Adrenal gland (tissue), 12 donors: ENCODE results near the gene LAMTOR5. TPM values are rescaled to one million over a fixed set of nuclear protein-coding genes. Genes with fewer than 3 reads are reported as not detected.

Source experiments
- DNase-seq, 7 donors: peaks; one replicate each; pipeline ENCODE4 v3.0.0-alpha.2; 2019 to 2020
- H3K27ac ChIP-seq, 5 donors: fragments of 200-600 bp; sonication (generic) in 4 of 5; 1 replicate in 3 of 5; 2 replicates in 2 of 5; pipeline versions ENCODE4 v1.5.1 to v1.8.0; 2016 to 2020; ENCODE audit warnings: mild to moderate bottlenecking in 1 of 5
- H3K27me3 ChIP-seq: fragments of 200-600 bp; 2 replicates; pipeline ENCODE4 v1.8.0; 2021
- H3K36me3 ChIP-seq, 2 donors: fragments of 200-600 bp; replicated peaks in 1 of 2; 1 replicate in 1 of 2; 2 replicates in 1 of 2; pipeline versions ENCODE4 v1.5.1 to v1.8.0; 2018 to 2022
- H3K4me1 ChIP-seq, 2 donors: fragments of 200-600 bp; replicated peaks in 1 of 2; 1 replicate in 1 of 2; 2 replicates in 1 of 2; pipeline versions ENCODE4 v1.5.1 to v1.8.0; 2018 to 2021
- H3K4me3 ChIP-seq, 4 donors: fragments of 200-600 bp; sonication (generic) in 3 of 4; one replicate each; pipeline ENCODE4 v1.5.1; 2016 to 2018
- H3K9me3 ChIP-seq, 3 donors: fragments of 200-600 bp; sonication (generic) in 1 of 3; replicated peaks in 1 of 3; 1 replicate in 2 of 3; 2 replicates in 1 of 3; pipeline versions ENCODE4 v1.5.1 to v1.8.0; 2016 to 2021
- POLR2A ChIP-seq, 2 donors: fragments of 450-650 bp; IDR thresholded peaks; one replicate each; pipeline ENCODE4 v1.6.1; 2017; ENCODE audit warnings: antibody characterized with exemption in 2 of 2, mild to moderate bottlenecking in 2 of 2, moderate library complexity in 1 of 2
- WGBS, 4 donors: extraction: QIAGEN DNeasy Blood & Tissue Kit in 2 of 4; methylation state at CpG; one replicate each; pipeline versions ENCODE4 v1.1.5 to v1.1.7; 2013 to 2017; 5-methylcytosine and 5-hydroxymethylcytosine counted together
- intact Hi-C, 2 donors: fragments of 100-400 bp; cut with DNase I; formaldehyde crosslinking; loops; one replicate each; pipeline versions ENCODE4 v1.14.1 to v1.15.0; 2022 to 2023
- polyA plus RNA-seq, 3 donors: library from polyadenylated mRNA; stranded (reverse); fragments of 200-250 nt in 2 of 3; fragments of 350-450 nt in 1 of 3; fragmentation: Illumina TruSeq in 1 of 3; extraction: RNeasy Lipid Tissue Mini Kit (QIAGEN cat#74804) in 1 of 3; gene quantifications; one replicate each; pipeline ENCODE4 v1.2.3, GENCODE V29; 2013 to 2014
- total RNA-seq, 9 donors: library from RNA; depleted of rRNA in 4 of 9; stranded (reverse); fragments of >200 nt in 4 of 9; fragments of 120-200 nt in 1 of 9; fragmentation: NEBNext Ultra II Directional in 1 of 9; extraction: Animal tissue kit (Norgen Biotek cat#: 25700) in 1 of 9; gene quantifications; one replicate each; pipeline versions ENCODE4 v1.1.0 to v1.2.4, GENCODE V29; 2013 to 2023
- TF ChIP-seq, protein P1 (sequence below), 6 experiments: fragments of 450-650 bp in 4 of 6; fragments of 200-600 bp in 2 of 6; sonication (generic) in 1 of 6; IDR thresholded peaks; 1 replicate in 5 of 6; 2 replicates in 1 of 6; pipeline versions ENCODE4 v1.5.1 to v1.8.0; 2016 to 2021; ENCODE audit warnings: antibody characterized with exemption in 6 of 6, mild to moderate bottlenecking in 2 of 6, moderate library complexity in 1 of 6
- donor health status: healthy with polysubstance abuse.
- donor health status: Bipolar disorder and iron deficiency.
- donor health status: DM: yes; HTN: yes; CAD: no.
- donor health status: DM: no; HTN: no; CAD: no.
- donor health status: DM: no; HTN: no; CAD: no.
- donor health status: DM: yes; HTN: yes; CAD: no.

Gene LAMTOR5
- total and polyA plus RNA-seq, 12 donors = 81.3 to 299 (median 141) TPM

DNA sequence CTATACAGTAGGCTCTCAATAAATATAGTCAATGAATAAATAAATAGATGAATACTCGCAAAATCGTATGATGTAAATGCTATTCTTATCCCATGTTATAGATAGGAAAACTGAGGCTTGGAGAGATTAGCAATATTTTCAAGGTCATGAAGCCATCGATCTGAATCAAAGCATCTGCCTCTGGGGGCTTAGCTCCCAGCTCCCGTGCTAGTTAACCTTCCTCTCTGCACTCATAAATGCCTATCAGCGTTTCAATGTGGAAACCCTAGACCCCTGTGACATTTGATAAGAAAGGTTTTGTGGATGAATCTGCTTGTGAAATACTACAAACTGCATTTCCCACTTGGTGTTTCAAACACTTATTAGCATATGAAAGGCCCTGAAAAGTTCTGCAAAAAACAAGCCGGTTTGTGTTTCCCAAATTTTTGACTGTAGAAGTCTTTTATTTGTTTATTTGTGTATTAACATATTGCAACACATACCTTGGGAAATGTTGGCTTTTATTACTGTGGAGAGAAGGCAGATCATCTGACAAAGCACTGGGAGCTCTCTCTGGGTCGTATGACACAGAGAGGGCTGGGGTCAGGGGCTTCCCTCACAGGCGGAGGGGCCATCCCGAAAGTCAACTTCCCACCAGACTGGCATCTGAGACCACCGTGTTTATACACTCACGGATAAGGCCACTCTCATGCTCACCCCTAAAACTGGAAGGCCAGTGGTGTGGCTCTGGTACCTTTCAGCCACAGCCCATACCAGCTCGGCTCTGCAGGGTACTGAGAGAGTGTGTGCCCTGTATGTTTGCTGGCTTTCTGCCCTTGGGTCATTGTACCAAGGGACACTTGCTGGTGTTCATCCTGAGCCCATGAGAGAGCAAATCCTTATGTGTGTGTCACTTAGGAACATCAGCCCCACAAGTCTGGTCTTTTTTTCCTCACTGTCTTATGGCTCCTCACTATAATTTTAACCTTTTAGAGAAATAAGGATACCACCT lies 42.5 kb upstream of the LAMTOR5 start:
- no peaks in the 10 kb centered on the region for H3K4me1 ChIP-seq
- H3K27me3 ChIP-seq = no peaks in the 10 kb centered on the region
- peak overlapping the region in 1 of 5 donors; percentile 48 for H3K27ac ChIP-seq
- H3K36me3 ChIP-seq = no peaks in the 10 kb centered on the region
- intact Hi-C loops = loop anchor here in 1 of 2 donors (10.0 kb wide), 1 partner anchor 135 kb away; no protein-coding TSS in a partner anchor
- TF ChIP-seq, protein P1, sequence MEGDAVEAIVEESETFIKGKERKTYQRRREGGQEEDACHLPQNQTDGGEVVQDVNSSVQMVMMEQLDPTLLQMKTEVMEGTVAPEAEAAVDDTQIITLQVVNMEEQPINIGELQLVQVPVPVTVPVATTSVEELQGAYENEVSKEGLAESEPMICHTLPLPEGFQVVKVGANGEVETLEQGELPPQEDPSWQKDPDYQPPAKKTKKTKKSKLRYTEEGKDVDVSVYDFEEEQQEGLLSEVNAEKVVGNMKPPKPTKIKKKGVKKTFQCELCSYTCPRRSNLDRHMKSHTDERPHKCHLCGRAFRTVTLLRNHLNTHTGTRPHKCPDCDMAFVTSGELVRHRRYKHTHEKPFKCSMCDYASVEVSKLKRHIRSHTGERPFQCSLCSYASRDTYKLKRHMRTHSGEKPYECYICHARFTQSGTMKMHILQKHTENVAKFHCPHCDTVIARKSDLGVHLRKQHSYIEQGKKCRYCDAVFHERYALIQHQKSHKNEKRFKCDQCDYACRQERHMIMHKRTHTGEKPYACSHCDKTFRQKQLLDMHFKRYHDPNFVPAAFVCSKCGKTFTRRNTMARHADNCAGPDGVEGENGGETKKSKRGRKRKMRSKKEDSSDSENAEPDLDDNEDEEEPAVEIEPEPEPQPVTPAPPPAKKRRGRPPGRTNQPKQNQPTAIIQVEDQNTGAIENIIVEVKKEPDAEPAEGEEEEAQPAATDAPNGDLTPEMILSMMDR (IDR thresholded peaks at IDR 0.05) = no peak
- no peak for TF ChIP-seq POLR2A (IDR thresholded peaks at IDR 0.05)
- no peaks in the 10 kb centered on the region for H3K9me3 ChIP-seq
- WGBS, 4 donors = 40 to 48% (median 44%) methylated on average over 9 to 12 of the region's 12 CpGs
- no peak for DNase-seq
- no peak overlapping the region for H3K4me3 ChIP-seq

DNA sequence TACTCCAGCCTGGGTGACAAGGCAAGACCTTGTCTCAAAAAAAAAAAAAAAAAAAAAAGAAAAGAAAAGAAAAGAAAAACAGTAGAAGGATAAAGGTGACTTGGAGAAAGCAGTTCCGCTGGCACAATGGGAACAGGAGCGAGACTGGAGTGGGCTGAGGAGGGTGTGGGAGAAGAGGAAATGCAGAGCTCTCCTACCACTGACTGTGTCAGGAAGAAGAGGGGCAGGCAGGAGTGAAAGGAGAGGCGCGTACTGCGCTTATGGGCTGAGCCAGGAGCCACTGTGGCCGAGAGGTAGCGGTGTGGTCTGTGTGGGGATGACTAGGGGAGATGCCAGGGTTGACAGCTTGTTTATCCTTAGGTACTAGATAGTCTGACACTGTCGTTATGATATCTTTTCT lies 37.1 kb upstream of the LAMTOR5 start:
- intact Hi-C loops = no loop called here
- TF ChIP-seq, protein P1 (IDR thresholded peaks at IDR 0.05) = no peak
- TF ChIP-seq POLR2A (IDR thresholded peaks at IDR 0.05) = no peak
- no peak overlapping the region for H3K4me3 ChIP-seq
- no peaks in the 10 kb centered on the region for H3K36me3 ChIP-seq
- 81 to 88% (median 84%) methylated on average over 8 of the region's 8 CpGs for WGBS, 4 donors
- no peaks in the 10 kb centered on the region for H3K27me3 ChIP-seq
- DNase-seq = no peak
- no peaks in the 10 kb centered on the region for H3K9me3 ChIP-seq
- H3K4me1 ChIP-seq = no peaks in the 10 kb centered on the region
- no peak overlapping the region for H3K27ac ChIP-seq

DNA sequence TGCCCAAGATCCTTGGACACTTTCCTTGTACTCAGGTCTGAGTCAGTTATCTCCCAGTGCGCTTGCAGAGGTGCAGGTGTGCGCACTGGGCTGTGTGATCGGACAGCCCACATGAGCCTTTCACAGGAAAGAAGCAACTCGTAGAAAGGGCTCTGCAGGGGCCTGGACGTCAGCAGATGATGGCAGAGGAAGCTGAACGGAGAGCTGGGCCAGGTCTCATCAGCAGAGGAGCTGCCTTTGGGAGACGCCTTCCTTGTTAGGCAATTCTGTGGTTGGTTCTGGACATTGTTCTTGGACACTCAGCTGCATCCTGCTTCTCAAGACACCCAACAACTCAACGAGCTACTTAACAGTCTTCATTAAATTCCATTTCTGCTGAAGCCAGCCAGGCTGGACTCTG lies 36.0 kb upstream of the LAMTOR5 start:
- Histone ChIP-seq H3K4me3 (no peak overlapping the region), H3K4me1 (no peaks in the 10 kb centered on the region), H3K9me3 (no peaks in the 10 kb centered on the region), H3K27ac (no peak overlapping the region), H3K36me3 (no peaks in the 10 kb centered on the region), H3K27me3 (no peaks in the 10 kb centered on the region)
- WGBS, 4 donors = 73 to 85% (median 79%) methylated on average over 7 to 8 of the region's 8 CpGs
- intact Hi-C loops = no loop called here
- no peak for DNase-seq
- TF ChIP-seq POLR2A (IDR thresholded peaks at IDR 0.05) = no peak
- TF ChIP-seq, protein P1 (IDR thresholded peaks at IDR 0.05) = no peak

DNA sequence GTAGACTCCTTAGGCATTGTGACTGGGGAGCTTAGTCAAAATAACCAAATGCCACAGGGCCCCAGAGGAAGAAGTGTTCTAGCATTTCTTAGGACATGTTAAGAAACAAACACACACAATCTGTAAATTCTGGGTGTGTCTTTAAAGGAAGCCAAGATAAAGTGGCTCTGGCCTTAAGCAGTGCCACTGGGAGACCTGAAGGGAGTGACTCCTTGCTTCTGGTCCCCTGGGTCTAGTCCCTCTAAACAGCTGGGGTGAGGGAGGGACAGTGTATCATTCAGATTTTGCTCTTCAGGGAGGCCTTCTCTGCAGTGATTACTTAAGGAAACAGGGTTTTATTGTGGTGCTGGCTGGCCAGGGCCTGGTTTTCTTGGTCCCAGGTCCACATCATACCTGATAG lies 34.4 kb upstream of the LAMTOR5 start:
- H3K27me3 ChIP-seq = no peaks in the 10 kb centered on the region
- no peaks in the 10 kb centered on the region for H3K36me3 ChIP-seq
- no peak for TF ChIP-seq POLR2A (IDR thresholded peaks at IDR 0.05)
- TF ChIP-seq, protein P1 (IDR thresholded peaks at IDR 0.05) = no peak
- H3K4me1 ChIP-seq = no peaks in the 10 kb centered on the region
- H3K4me3 ChIP-seq = no peak overlapping the region
- H3K27ac ChIP-seq = no peak overlapping the region
- intact Hi-C loops = no loop called here
- H3K9me3 ChIP-seq = no peaks in the 10 kb centered on the region
- no peak for DNase-seq
